MM.1S (cell line): Measurements from ENCODE around the gene CLRN2.

ENCODE experiments used
- EZH2 ChIP-seq: fragments of 300-600 bp; sonication (generic); optimal IDR thresholded peaks from 2 replicates; pipeline ENCODE3; 2017; ENCODE audit warnings: low read depth, mild to moderate bottlenecking, antibody characterized with exemption, low read length, mixed read lengths
- EZH2phosphoT487 ChIP-seq: fragments of 300-600 bp; sonication (generic); IDR thresholded peaks from 2 replicates; pipeline ENCODE4 v1.6.1; 2018; ENCODE audit warnings: antibody characterized with exemption, low read length
- TF ChIP-seq, protein P1 (sequence below): fragments of 300-600 bp; sonication (generic); IDR thresholded peaks from 2 replicates; pipeline ENCODE4 v1.5.1; 2016; ENCODE audit warnings: antibody characterized with exemption, low read length, mixed read lengths

DNA sequence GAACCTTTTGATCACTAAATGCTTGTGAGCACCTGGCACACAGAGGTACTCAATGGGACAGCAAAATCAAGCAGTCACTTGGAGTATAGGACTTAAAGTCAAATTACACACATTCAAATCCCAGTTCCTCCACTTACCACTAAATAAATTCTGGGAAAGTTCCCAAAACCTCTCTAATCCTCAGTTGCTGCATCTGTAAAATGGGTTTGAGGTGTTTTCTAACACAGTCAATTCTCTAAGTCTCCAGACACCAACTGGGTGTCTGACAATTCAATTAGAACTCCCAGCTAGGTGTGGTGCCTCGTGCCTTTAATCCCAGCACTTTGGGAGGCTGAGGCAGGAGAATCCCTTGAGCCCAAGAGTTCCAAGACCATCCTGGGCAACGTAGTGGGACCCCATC, 22.1 kb upstream of the CLRN2 start:
- TF ChIP-seq, protein P1, sequence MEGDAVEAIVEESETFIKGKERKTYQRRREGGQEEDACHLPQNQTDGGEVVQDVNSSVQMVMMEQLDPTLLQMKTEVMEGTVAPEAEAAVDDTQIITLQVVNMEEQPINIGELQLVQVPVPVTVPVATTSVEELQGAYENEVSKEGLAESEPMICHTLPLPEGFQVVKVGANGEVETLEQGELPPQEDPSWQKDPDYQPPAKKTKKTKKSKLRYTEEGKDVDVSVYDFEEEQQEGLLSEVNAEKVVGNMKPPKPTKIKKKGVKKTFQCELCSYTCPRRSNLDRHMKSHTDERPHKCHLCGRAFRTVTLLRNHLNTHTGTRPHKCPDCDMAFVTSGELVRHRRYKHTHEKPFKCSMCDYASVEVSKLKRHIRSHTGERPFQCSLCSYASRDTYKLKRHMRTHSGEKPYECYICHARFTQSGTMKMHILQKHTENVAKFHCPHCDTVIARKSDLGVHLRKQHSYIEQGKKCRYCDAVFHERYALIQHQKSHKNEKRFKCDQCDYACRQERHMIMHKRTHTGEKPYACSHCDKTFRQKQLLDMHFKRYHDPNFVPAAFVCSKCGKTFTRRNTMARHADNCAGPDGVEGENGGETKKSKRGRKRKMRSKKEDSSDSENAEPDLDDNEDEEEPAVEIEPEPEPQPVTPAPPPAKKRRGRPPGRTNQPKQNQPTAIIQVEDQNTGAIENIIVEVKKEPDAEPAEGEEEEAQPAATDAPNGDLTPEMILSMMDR = no peak
- TF ChIP-seq EZH2phosphoT487 = no peak
- no peak for TF ChIP-seq EZH2
